Mucosa of rectum (tissue), 2 donors: ENCODE measurements around the gene GLT8D1.
"Not testable (repeated sequence)": the region's sequence is repeated elsewhere in the genome, so short reads cannot be mapped to it uniquely, and the experiment has no call there.

Experiments
- H3K27ac ChIP-seq, 2 donors: one replicate each; pipeline ENCODE4 v1.7.0; 2013; ENCODE audit warnings: inconsistent platforms in 2 of 2, low read depth in 2 of 2, low read length in 2 of 2
- H3K27me3 ChIP-seq, 2 donors: one replicate each; pipeline ENCODE4 v1.7.0; 2013; ENCODE audit warnings: low read length in 2 of 2; ENCODE audit not compliant: control insufficient read depth in 2 of 2, insufficient read depth in 2 of 2
- H3K36me3 ChIP-seq, 2 donors: one replicate each; pipeline ENCODE4 v1.7.0; 2013; ENCODE audit warnings: low read length in 2 of 2; ENCODE audit not compliant: control insufficient read depth in 2 of 2, insufficient read depth in 2 of 2
- H3K4me1 ChIP-seq, 2 donors: one replicate each; pipeline ENCODE4 v1.7.0; 2013; ENCODE audit warnings: low read length in 2 of 2, mild to moderate bottlenecking in 1 of 2; ENCODE audit not compliant: control insufficient read depth in 2 of 2, insufficient read depth in 2 of 2
- H3K4me3 ChIP-seq, 2 donors: one replicate each; pipeline ENCODE4 v1.7.0; 2013; ENCODE audit warnings: low read length in 2 of 2
- H3K9ac ChIP-seq, 2 donors: one replicate each; pipeline ENCODE4 v1.7.0; 2013; ENCODE audit warnings: low read length in 2 of 2, low read depth in 1 of 2, mild to moderate bottlenecking in 1 of 2
- H3K9me3 ChIP-seq, 2 donors: one replicate each; pipeline ENCODE4 v1.7.0; 2013; ENCODE audit warnings: low read length in 2 of 2; ENCODE audit not compliant: control insufficient read depth in 2 of 2
- donor health status: healthy.
- donor health status: Normal muscosa, but diverticular disease.

Gene GLT8D1

GRCh38 chr3:52730681-52731080 is 25.1 kb upstream of the GLT8D1 start:
- no peaks in the 10 kb centered on the region for H3K9me3 ChIP-seq
- H3K4me1 ChIP-seq: no peaks in the 10 kb centered on the region
- H3K27ac ChIP-seq: no peak overlapping the region
- H3K36me3 ChIP-seq: peaks cover 15 to 22% of the 10 kb centered on the region in 2 donors
- H3K4me3 ChIP-seq: no peak overlapping the region
- H3K9ac ChIP-seq: no peak overlapping the region
- no peaks in the 10 kb centered on the region for H3K27me3 ChIP-seq

DNA sequence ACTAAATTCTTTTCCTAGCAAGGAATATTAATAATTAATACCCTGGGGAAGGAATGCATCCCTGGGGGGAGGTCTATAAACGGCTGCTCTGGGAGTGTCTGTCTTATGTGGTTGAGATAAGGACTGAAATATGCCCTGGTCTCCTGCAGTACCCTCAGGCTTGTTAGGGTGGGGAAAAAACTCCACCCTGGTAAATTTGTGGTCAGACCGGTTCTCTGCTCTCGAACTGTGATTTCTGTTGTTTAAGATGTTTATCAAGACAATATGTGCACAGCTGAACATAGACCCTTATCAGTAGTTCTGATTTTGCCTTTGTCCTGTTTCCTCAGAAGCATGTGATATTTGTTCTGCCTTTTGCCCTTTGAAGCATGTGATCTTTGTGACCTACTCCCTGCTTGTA is 23.2 kb upstream of the GLT8D1 start:
- H3K36me3 ChIP-seq: peaks cover 7 to 19% of the 10 kb centered on the region in 2 donors
- H3K4me3 ChIP-seq, H3K4me1 ChIP-seq, H3K9me3 ChIP-seq, H3K27ac ChIP-seq, H3K9ac ChIP-seq, H3K27me3 ChIP-seq: not testable (repeated sequence)

GRCh38 chr3:52724511-52724910 is 18.9 kb upstream of the GLT8D1 start:
- no peaks in the 10 kb centered on the region for H3K36me3 ChIP-seq
- H3K4me1 ChIP-seq: no peaks in the 10 kb centered on the region
- no peaks in the 10 kb centered on the region for H3K9me3 ChIP-seq
- H3K27me3 ChIP-seq: no peaks in the 10 kb centered on the region
- no peak overlapping the region for H3K9ac ChIP-seq
- H3K27ac ChIP-seq: no peak overlapping the region
- H3K4me3 ChIP-seq: no peak overlapping the region

DNA sequence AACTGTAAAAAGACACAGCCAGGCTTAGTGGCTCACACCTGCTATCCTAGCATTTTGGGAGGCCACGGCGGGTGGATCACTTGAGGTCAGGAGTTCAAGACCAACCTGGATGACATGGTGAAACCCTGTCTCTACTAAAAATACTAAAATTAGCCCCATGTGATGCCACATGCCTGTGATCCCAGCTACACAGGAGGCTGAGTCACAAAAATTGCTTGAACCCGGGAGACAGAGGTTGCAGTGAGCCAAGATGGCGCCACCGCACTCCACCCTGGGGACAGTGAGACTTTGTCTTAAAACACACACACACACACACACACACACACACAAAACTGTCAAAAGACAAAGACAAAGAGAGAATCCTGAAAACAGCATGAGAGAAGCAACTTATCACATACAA is 18.3 kb upstream of the GLT8D1 start:
- no peak overlapping the region for H3K9ac ChIP-seq
- H3K27ac ChIP-seq: no peak overlapping the region
- H3K36me3 ChIP-seq: peaks cover 0 to 1% of the 10 kb centered on the region in 2 donors
- H3K27me3 ChIP-seq: no peaks in the 10 kb centered on the region
- no peaks in the 10 kb centered on the region for H3K4me1 ChIP-seq
- no peak overlapping the region for H3K4me3 ChIP-seq
- H3K9me3 ChIP-seq: no peaks in the 10 kb centered on the region

DNA sequence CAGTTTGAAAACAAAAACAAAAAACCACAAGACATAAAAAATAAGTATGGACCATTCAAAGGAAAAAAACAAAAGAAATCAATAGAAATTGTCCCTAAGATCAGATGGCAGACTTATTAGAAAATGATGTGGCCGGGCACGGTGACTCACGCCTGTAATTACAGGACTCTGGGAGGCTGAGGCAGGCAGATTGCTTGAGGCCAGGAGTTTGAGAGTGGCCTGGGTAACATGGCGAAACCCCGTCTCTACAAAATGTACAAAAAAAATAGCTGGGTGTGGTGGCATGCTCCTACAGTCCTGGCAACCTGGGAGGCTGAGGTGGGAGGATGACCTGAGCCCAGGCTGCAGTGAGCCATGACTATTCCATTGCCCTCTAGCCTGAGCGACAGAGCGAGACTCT is 16.9 kb upstream of the GLT8D1 start:
- no peak overlapping the region for H3K27ac ChIP-seq
- no peak overlapping the region for H3K9ac ChIP-seq
- no peaks in the 10 kb centered on the region for H3K27me3 ChIP-seq
- no peaks in the 10 kb centered on the region for H3K4me1 ChIP-seq
- no peak overlapping the region for H3K4me3 ChIP-seq
- peaks cover 0 to 3% of the 10 kb centered on the region in 2 donors for H3K36me3 ChIP-seq
- no peaks in the 10 kb centered on the region for H3K9me3 ChIP-seq

DNA sequence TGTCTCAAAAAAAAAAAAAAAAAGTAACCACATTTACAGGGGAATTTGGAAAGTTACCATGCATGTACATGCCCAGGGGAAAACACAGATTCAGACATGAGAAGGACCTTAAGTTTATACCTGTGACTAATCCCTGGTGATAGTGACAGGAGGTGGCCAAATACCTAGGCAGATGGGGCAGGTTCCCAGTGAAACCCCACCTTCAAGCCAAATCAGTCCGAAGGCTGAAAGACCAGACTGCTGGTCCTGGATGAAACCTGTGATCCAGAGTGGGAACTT is 16.1 kb upstream of the GLT8D1 start:
- Histone ChIP-seq H3K9ac (no peak overlapping the region), H3K9me3 (no peaks in the 10 kb centered on the region), H3K36me3 (peaks cover 0 to 3% of the 10 kb centered on the region in 2 donors), H3K27me3 (no peaks in the 10 kb centered on the region), H3K4me3 (no peak overlapping the region), H3K4me1 (no peaks in the 10 kb centered on the region), H3K27ac (no peak overlapping the region)

DNA sequence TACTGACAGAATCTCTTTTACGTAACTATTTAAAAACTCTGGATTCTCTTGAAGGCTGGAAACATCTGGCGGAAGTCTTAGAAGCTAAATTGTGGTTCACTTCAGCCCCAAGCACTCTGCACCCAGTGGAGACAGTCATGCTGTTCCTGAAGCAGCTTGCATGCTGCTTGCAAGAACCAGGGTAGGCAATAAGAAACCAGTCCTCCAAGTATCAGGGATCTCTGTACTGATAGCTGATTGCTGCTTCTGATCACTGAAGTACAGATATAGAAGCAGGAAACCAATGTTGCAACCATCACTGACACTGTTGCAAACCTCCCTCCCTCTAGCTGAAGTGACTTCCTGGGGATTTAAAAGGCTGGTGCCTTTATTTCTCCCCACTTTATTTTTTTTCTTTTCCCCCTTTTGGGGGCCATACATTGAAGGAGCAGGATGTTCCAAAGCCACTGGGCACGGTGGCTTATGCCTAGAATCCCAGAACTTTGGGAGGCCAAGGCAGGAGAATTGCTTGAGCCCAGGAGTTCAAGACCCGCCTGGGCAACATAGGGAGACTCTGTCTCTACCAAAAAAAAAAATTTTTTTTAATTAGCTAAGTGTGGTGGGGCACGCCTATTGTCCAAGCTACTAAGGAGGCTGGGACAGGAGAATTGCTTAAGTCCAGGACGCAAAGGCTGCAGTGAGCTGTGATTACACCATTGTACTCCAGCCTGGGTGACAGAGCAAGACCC is 15.6 kb upstream of the GLT8D1 start:
- Histone ChIP-seq H3K4me1 (no peaks in the 10 kb centered on the region), H3K27ac (peak overlapping the region in 1 of 2 donors; percentile 6), H3K9ac (no peak overlapping the region)

GRCh38 chr3:52719618-52720017 is 14.0 kb upstream of the GLT8D1 start:
- no peak overlapping the region for H3K27ac ChIP-seq
- no peaks in the 10 kb centered on the region for H3K9me3 ChIP-seq
- H3K9ac ChIP-seq: no peak overlapping the region
- peaks cover 1 to 5% of the 10 kb centered on the region in 2 donors for H3K4me1 ChIP-seq
- peaks cover 0 to 3% of the 10 kb centered on the region in 2 donors for H3K36me3 ChIP-seq
- H3K27me3 ChIP-seq: no peaks in the 10 kb centered on the region
- no peak overlapping the region for H3K4me3 ChIP-seq

More for the DNA sequence above, 15.6 kb upstream of the GLT8D1 start:
- no peak overlapping the region for H3K4me3 ChIP-seq
- H3K9me3 ChIP-seq: no peaks in the 10 kb centered on the region
- H3K27me3 ChIP-seq: no peaks in the 10 kb centered on the region
- H3K36me3 ChIP-seq: peaks cover 0 to 3% of the 10 kb centered on the region in 2 donors

- Histone ChIP-seq H3K9me3 (no peaks in the 10 kb centered on the region), H3K4me1 (peaks cover 2 to 6% of the 10 kb centered on the region in 2 donors), H3K36me3 (peaks cover 3% of the 10 kb centered on the region in 2 donors), H3K27me3 (no peaks in the 10 kb centered on the region), H3K9ac (no peak overlapping the region), H3K27ac (no peak overlapping the region), H3K4me3 (no peak overlapping the region)
Measured at GRCh38 chr3:52715714-52716305, 10.2 kb upstream of the GLT8D1 start.

DNA sequence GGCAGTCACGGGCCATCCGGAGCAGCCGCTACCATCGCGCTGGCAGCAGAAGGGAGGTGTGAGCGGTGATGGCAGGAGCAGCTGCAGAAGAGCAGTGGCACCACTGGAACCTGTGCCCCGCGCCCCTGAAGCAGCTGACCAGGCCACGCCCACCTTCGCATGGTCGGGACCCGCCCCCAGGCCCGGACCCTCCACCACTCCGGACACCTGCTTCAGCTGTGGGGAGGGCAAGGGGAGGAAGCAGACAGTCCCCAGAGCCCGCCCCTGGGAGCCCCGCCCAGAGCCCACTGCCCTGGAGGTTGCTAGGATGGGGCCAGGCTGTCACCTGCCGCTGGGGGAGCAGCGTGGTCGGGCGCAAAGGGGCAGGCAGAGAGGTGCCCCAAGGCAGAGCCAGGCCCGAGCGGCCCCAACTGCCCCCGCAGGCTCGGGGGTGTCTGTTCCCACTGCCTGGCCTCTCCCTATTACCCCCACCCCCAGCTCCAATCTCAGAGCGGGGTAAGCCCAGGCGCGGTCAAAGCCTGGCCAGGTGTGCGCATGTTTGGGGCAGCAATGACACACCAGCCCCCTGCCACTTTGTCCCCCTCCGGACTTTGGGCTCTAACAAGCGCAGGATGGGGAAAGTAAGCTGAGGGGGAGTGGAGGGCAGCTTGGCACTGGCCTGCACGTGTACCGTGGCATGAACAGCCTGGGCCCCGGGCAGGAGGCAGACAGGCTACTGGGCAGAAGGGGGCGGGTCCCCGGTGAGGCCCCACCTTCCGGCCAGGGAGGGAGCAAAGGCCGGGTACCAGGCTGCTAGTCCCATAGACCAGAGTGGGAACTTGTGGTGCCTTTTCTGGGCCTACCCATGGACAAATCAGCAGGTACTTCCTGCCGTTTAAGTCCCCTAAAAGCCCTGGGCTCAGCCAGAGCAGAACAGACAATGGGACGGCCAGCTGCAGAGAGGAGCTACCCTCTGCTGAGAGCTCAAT is 9.0 kb upstream of the GLT8D1 start:
- H3K27ac ChIP-seq: no peak overlapping the region
- no peaks in the 10 kb centered on the region for H3K27me3 ChIP-seq
- H3K9ac ChIP-seq: no peak overlapping the region
- H3K4me1 ChIP-seq: peaks cover 2 to 6% of the 10 kb centered on the region in 2 donors
- H3K9me3 ChIP-seq: no peaks in the 10 kb centered on the region
- H3K36me3 ChIP-seq: peaks cover 3 to 5% of the 10 kb centered on the region in 2 donors
- peak overlapping the region; percentile 28 to 45 for H3K4me3 ChIP-seq
